Endodermal cell (in vitro differentiated cells): ENCODE measurements around the gene PDXP. TPM values are rescaled to one million over a fixed set of nuclear protein-coding genes. Genes with fewer than 3 reads are reported as not detected.
"Not testable (repeated sequence)": the region's sequence is repeated elsewhere in the genome, so short reads cannot be mapped to it uniquely, and the experiment has no call there.

Experiments used
- DNase-seq: peaks from one replicate; pipeline ENCODE4 v3.0.0-alpha.2; 2017
- H3K27ac ChIP-seq: 2 replicates; pipeline ENCODE4 v1.5.1; 2013; ENCODE audit warnings: mild to moderate bottlenecking, low read depth, low read length, moderate library complexity
- H3K27me3 ChIP-seq: 2 replicates; pipeline ENCODE4 v1.6.1; 2013; ENCODE audit warnings: mild to moderate bottlenecking, low read length, moderate library complexity; ENCODE audit not compliant: insufficient read depth, control insufficient read depth, poor library complexity, severe bottlenecking
- H3K36me3 ChIP-seq: 2 replicates; pipeline ENCODE4 v1.7.0; 2013; ENCODE audit warnings: mild to moderate bottlenecking, low read length, moderate library complexity; ENCODE audit not compliant: control insufficient read depth, insufficient read depth
- H3K4me1 ChIP-seq: one replicate; pipeline ENCODE4 v1.7.0; 2013; ENCODE audit warnings: low read length; ENCODE audit not compliant: control insufficient read depth, insufficient read depth
- H3K4me3 ChIP-seq: 2 replicates; pipeline ENCODE4 v1.5.1; 2013; ENCODE audit warnings: mild to moderate bottlenecking, low read length, moderate library complexity
- H3K9ac ChIP-seq: 2 replicates; pipeline ENCODE4 v1.6.1; 2013; ENCODE audit warnings: mild to moderate bottlenecking, low read length, moderate library complexity; ENCODE audit not compliant: poor library complexity, severe bottlenecking; ENCODE audit errors: extremely low read depth
- H3K9me3 ChIP-seq: 2 replicates; pipeline ENCODE4 v1.6.1; 2013; ENCODE audit warnings: mild to moderate bottlenecking, low read length, moderate library complexity; ENCODE audit not compliant: control insufficient read depth
- H3K27ac Mint-ChIP-seq: 2 replicates; pipeline ENCODE4 v1.8.0; 2020; ENCODE audit warnings: mixed read lengths
- H3K27me3 Mint-ChIP-seq: 2 replicates; pipeline ENCODE4 v1.8.0; 2021; ENCODE audit warnings: mild to moderate bottlenecking, mixed read lengths; ENCODE audit not compliant: insufficient read depth
- H3K36me3 Mint-ChIP-seq: 2 replicates; pipeline ENCODE4 v1.8.0; 2020; ENCODE audit warnings: low read depth, mixed read lengths
- H3K4me1 Mint-ChIP-seq: 2 replicates; pipeline ENCODE4 v1.8.0; 2020; ENCODE audit warnings: mixed read lengths
- H3K4me3 Mint-ChIP-seq: 2 replicates; pipeline ENCODE4 v1.8.0; 2020; ENCODE audit warnings: mild to moderate bottlenecking, moderate library complexity, mixed read lengths
- H3K9me3 Mint-ChIP-seq: 2 replicates; pipeline ENCODE4 v1.8.0; 2020; ENCODE audit warnings: mild to moderate bottlenecking, mixed read lengths
- CTCF ChIP-seq: fragments of 200-600 bp; sonication (generic); conservative IDR thresholded peaks from 2 replicates; pipeline ENCODE4 v1.5.0; 2021; ENCODE audit warnings: antibody characterized with exemption, mild to moderate bottlenecking
- WGBS, 2 experiments: methylation state at CpG; one replicate each; pipeline versions ENCODE4 v1.1.5 to v1.1.7; 2013; ENCODE audit warnings: missing lambda C conversion rate in 2 of 2, mixed read lengths in 1 of 2; ENCODE audit not compliant: insufficient coverage in 1 of 2, insufficient read length in 1 of 2; 5-methylcytosine and 5-hydroxymethylcytosine counted together
- total RNA-seq, 2 donors: library from RNA; stranded (reverse); fragmentation: NEBNext Ultra II Directional in 1 of 2; extraction: Animal tissue kit (Norgen Biotek cat#: 25700) in 1 of 2; gene quantifications; 2 replicates in 1 of 2; 3 replicates in 1 of 2; pipeline ENCODE4 v1.2.1, GENCODE V29; 2021

Gene PDXP
- total RNA-seq, 2 donors from 2014 or later = 23.5 to 29.3 TPM

GRCh38 chr22:37654563-37655251, 3.8 kb upstream of the PDXP start:
- Mint-ChIP-seq H3K36me3 (peaks cover 34% of the 10 kb centered on the region), H3K4me1 (peaks cover 11% of the 10 kb centered on the region), H3K27me3 (no peaks in the 10 kb centered on the region), H3K27ac (no peak overlapping the region), H3K4me3 (no peak overlapping the region), H3K9me3 (no peaks in the 10 kb centered on the region)
- H3K36me3 ChIP-seq = peaks cover 11% of the 10 kb centered on the region
- 93 to 97% methylated on average over 10 to 14 of the region's 14 CpGs for WGBS, 2 experiments
- H3K27me3 ChIP-seq = no peaks in the 10 kb centered on the region
- H3K9ac ChIP-seq = no peak overlapping the region
- no peak for DNase-seq
- H3K4me3 ChIP-seq = no peak overlapping the region
- peaks cover 4% of the 10 kb centered on the region for H3K4me1 ChIP-seq
- no peak overlapping the region for H3K27ac ChIP-seq
- no peaks in the 10 kb centered on the region for H3K9me3 ChIP-seq
- TF ChIP-seq CTCF = no peak

GRCh38 chr22:37655252-37655563, 3.3 kb upstream of the PDXP start:
- peaks cover 16% of the 10 kb centered on the region for H3K4me1 Mint-ChIP-seq
- H3K9me3 Mint-ChIP-seq = no peaks in the 10 kb centered on the region
- TF ChIP-seq CTCF = no peak
- WGBS, 2 experiments = 83% methylated on average over 16 of the region's 17 CpGs; no CpG with 5 or more reads in 1 of the 2 experiments
- no peaks in the 10 kb centered on the region for H3K27me3 ChIP-seq
- H3K4me3 Mint-ChIP-seq = no peak overlapping the region
- peaks cover 29% of the 10 kb centered on the region for H3K36me3 Mint-ChIP-seq
- no peak overlapping the region for H3K4me3 ChIP-seq
- no peaks in the 10 kb centered on the region for H3K27me3 Mint-ChIP-seq
- H3K9me3 ChIP-seq = no peaks in the 10 kb centered on the region
- no peak overlapping the region for H3K27ac ChIP-seq
- H3K27ac Mint-ChIP-seq = no peak overlapping the region
- peaks cover 6% of the 10 kb centered on the region for H3K4me1 ChIP-seq
- no peak overlapping the region for H3K9ac ChIP-seq
- DNase-seq = no peak
- H3K36me3 ChIP-seq = peaks cover 6% of the 10 kb centered on the region

- not testable (repeated sequence) for H3K4me1 ChIP-seq, H3K27ac ChIP-seq, H3K4me3 ChIP-seq, H3K27ac Mint-ChIP-seq, H3K9ac ChIP-seq, H3K36me3 ChIP-seq, H3K9me3 ChIP-seq, H3K27me3 Mint-ChIP-seq, DNase-seq, H3K27me3 ChIP-seq, H3K4me3 Mint-ChIP-seq, H3K9me3 Mint-ChIP-seq
- Mint-ChIP-seq H3K4me1 (peaks cover 28% of the 10 kb centered on the region), H3K36me3 (peaks cover 21% of the 10 kb centered on the region)
- 93% methylated on average over 4 of the region's 4 CpGs for WGBS, 2 experiments
Observed at GRCh38 chr22:37656583-37656982, 1.9 kb upstream of the PDXP start.
